ENCODE results near the gene PPFIBP1. TPM values are rescaled to one million over a fixed set of nuclear protein-coding genes. Genes with fewer than 3 reads are reported as not detected.
"Not testable (repeated sequence)": the region's sequence is repeated elsewhere in the genome, so short reads cannot be mapped to it uniquely, and the experiment has no call there.

The PPFIBP1 gene
- total and polyA plus RNA-seq, 4 donors = 13.6 to 150 (median 63.1) TPM

DNA sequence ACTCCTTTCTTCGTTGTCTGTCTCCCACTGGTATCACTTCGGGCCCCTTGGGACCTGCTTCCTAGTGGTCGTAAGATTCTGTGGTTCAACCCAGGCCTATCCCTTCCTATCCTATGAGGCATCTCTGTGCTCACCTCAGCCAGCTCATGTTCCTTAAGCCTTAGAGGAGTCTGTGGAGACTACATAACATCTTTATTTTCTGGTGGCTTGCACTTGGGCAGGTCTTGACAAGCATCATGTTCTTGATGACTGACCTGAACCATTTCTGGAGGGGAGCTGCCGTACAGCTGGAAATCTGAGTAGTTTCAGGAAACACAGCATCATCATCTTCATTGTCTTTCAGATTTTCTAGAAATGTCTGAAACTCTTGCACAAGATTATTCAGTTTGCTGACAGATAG, 69.3 kb downstream of the PPFIBP1 start:
- Histone ChIP-seq H3K27ac (ENCODE audit: low read depth in 1 of 2, low read length in 1 of 2) (peak overlapping the region in 1 of 2 donors; percentile 35), H3K9me3 (ENCODE audit: control insufficient read depth in 4 of 4, insufficient read depth in 3 of 4, low read length in 3 of 4) (no peaks in the 10 kb centered on the region), H3K4me3 (no peak overlapping the region), H3K9ac (ENCODE audit: insufficient read depth in 1 of 2, low read length in 2 of 2) (no peak overlapping the region), H3K4me1 (ENCODE audit: control insufficient read depth in 5 of 5, insufficient read depth in 5 of 5, low read length in 5 of 5) (peaks cover 4 to 26% (median 20%) of the 10 kb centered on the region in 5 donors), H3K36me3 (ENCODE audit: control insufficient read depth in 4 of 4, insufficient read depth in 4 of 4, low read length in 4 of 4) (peaks cover 0 to 4% (median 0%) of the 10 kb centered on the region in 4 donors), H3K27me3 (ENCODE audit: control insufficient read depth in 3 of 3, insufficient read depth in 3 of 3, low read length in 2 of 3) (no peaks in the 10 kb centered on the region)
- DNase-seq (no peak), ATAC-seq (ENCODE audit: insufficient read depth, low FRiP score) (no peak)
- TF ChIP-seq, protein P1, sequence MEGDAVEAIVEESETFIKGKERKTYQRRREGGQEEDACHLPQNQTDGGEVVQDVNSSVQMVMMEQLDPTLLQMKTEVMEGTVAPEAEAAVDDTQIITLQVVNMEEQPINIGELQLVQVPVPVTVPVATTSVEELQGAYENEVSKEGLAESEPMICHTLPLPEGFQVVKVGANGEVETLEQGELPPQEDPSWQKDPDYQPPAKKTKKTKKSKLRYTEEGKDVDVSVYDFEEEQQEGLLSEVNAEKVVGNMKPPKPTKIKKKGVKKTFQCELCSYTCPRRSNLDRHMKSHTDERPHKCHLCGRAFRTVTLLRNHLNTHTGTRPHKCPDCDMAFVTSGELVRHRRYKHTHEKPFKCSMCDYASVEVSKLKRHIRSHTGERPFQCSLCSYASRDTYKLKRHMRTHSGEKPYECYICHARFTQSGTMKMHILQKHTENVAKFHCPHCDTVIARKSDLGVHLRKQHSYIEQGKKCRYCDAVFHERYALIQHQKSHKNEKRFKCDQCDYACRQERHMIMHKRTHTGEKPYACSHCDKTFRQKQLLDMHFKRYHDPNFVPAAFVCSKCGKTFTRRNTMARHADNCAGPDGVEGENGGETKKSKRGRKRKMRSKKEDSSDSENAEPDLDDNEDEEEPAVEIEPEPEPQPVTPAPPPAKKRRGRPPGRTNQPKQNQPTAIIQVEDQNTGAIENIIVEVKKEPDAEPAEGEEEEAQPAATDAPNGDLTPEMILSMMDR (IDR thresholded peaks at IDR 0.05; ENCODE audit: control extremely low read depth, extremely low read depth) = no peak
- WGBS, 2 donors = 93 to 94% methylated on average over 4 of the region's 4 CpGs

DNA sequence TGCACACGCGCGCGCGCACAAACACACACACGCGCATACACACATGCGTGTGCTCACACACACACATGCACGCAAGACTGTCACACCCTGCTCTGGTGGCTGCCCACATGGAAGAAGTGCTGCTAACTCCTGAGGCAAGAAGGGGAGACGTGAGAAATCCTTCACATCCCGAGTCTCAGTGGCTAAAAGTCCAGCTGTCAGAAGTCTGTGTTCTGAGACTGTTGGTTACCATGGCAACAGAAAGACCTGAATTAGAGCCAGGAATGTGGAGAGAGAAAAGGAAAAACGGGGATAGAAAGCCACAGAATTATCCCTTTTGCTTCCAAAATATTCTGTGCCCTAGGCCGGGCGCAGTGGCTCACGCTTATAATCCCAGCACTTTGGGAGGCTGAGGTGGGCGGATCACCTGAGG, 71.2 kb downstream of the PPFIBP1 start:
- no peak overlapping the region for H3K4me3 ChIP-seq
- H3K9me3 ChIP-seq (ENCODE audit: control insufficient read depth in 4 of 4, insufficient read depth in 3 of 4, low read length in 3 of 4) = no peaks in the 10 kb centered on the region
- TF ChIP-seq, protein P1 (IDR thresholded peaks at IDR 0.05; ENCODE audit: control extremely low read depth, extremely low read depth) = no peak
- H3K9ac ChIP-seq (ENCODE audit: insufficient read depth in 1 of 2, low read length in 2 of 2) = peak overlapping the region in 1 of 2 donors; percentile 24
- H3K27ac ChIP-seq (ENCODE audit: low read depth in 1 of 2, low read length in 1 of 2) = peak overlapping the region in 1 of 2 donors; percentile 9
- ATAC-seq (ENCODE audit: insufficient read depth, low FRiP score) (no peak), DNase-seq (peak; percentile 86 to 99 (median 97))
- WGBS, 2 donors = 74 to 87% methylated on average over 16 of the region's 16 CpGs
- H3K27me3 ChIP-seq (ENCODE audit: control insufficient read depth in 3 of 3, insufficient read depth in 3 of 3, low read length in 2 of 3) = no peaks in the 10 kb centered on the region
- peaks cover 0 to 4% (median 0%) of the 10 kb centered on the region in 4 donors for H3K36me3 ChIP-seq (ENCODE audit: control insufficient read depth in 4 of 4, insufficient read depth in 4 of 4, low read length in 4 of 4)
- H3K4me1 ChIP-seq (ENCODE audit: control insufficient read depth in 5 of 5, insufficient read depth in 5 of 5, low read length in 5 of 5) = peaks cover 4 to 42% (median 26%) of the 10 kb centered on the region in 5 donors

DNA sequence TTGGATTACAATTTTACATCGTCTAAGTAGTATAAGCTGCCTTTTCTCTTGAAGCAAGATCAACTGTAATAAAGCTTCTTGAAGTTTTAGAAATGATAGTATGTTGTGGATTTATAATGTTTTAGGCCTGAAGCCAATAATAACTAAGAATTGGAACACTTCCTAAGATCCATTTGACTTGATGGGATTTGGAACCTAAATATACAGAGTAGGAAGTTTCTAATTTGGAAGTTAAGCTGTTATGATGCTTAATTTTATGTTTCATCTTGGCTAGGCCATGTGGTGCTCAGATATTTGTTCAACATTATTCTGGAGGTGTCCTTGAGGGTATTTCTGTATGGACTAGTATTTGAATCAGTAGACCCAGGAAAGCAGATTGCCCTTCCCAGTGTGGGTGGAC, 74.9 kb downstream of the PPFIBP1 start:
- WGBS, 2 donors = 70 to 80% methylated on average over 1 of the region's 1 CpG
- DNase-seq = peak in 2 of 3 donors; percentile 69 to 76
- H3K4me3 ChIP-seq; H3K9me3 ChIP-seq (ENCODE audit: control insufficient read depth in 4 of 4, insufficient read depth in 3 of 4, low read length in 3 of 4); ATAC-seq (ENCODE audit: insufficient read depth, low FRiP score); H3K27me3 ChIP-seq (ENCODE audit: control insufficient read depth in 3 of 3, insufficient read depth in 3 of 3, low read length in 2 of 3); H3K36me3 ChIP-seq (ENCODE audit: control insufficient read depth in 4 of 4, insufficient read depth in 4 of 4, low read length in 4 of 4): not testable (repeated sequence)
- Histone ChIP-seq H3K4me1 (ENCODE audit: control insufficient read depth in 5 of 5, insufficient read depth in 5 of 5, low read length in 5 of 5) (peaks cover 3 to 36% (median 26%) of the 10 kb centered on the region in 5 donors), H3K9ac (ENCODE audit: insufficient read depth in 1 of 2, low read length in 2 of 2) (peak overlapping the region in 1 of 2 donors; percentile 17), H3K27ac (ENCODE audit: low read depth in 1 of 2, low read length in 1 of 2) (peak overlapping the region in 1 of 2 donors; percentile 45)

DNA sequence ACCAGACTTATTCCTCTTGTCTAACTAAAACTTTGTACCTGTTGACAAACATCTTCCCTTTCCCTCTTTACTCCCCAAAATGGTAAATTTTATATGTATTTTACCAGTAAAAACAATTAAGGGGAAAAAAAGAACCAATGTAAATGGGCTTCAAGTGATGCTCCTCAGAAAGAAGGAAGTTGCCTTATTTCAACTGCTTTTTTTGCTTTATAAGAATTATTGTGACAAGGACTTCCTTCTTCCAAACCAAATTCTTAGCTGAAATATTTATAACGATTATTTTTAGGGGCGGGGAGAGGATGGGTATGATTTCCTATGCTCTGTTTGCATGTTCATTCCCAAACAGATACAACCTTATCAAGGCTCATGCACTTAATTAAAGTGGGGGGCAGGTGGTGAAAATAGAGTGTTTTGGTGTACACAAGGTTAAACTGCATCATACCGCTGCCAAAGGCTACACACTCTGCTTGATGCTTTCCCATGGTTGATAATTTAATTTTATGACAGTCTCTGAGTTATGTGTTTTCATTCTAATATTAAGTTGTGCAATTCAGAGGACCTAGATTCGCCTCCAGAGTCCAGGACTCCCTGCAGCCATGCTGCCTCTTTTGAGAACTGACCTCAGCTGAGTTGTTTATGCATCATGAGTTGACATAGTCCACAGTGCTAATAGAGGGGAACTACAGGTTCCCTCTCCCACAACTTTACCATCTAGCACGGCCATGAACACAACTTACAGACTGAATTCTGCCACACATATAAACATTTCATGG, 77.2 kb downstream of the PPFIBP1 start:
- peaks cover 3 to 28% (median 21%) of the 10 kb centered on the region in 5 donors for H3K4me1 ChIP-seq (ENCODE audit: control insufficient read depth in 5 of 5, insufficient read depth in 5 of 5, low read length in 5 of 5)
- H3K9ac ChIP-seq (ENCODE audit: insufficient read depth in 1 of 2, low read length in 2 of 2); H3K27me3 ChIP-seq (ENCODE audit: control insufficient read depth in 3 of 3, insufficient read depth in 3 of 3, low read length in 2 of 3); H3K27ac ChIP-seq (ENCODE audit: low read depth in 1 of 2, low read length in 1 of 2); DNase-seq; H3K4me3 ChIP-seq; ATAC-seq (ENCODE audit: insufficient read depth, low FRiP score); H3K36me3 ChIP-seq (ENCODE audit: control insufficient read depth in 4 of 4, insufficient read depth in 4 of 4, low read length in 4 of 4); H3K9me3 ChIP-seq (ENCODE audit: control insufficient read depth in 4 of 4, insufficient read depth in 3 of 4, low read length in 3 of 4): not testable (repeated sequence)
- 26 to 50% methylated on average over 5 of the region's 5 CpGs for WGBS, 2 donors

All from lung (tissue), 12 donors.